K562 (cell line): ENCODE data around the gene ANKRD11. TPM values are rescaled to one million over a fixed set of nuclear protein-coding genes. Genes with fewer than 3 reads are reported as not detected.

Experiments
- ATAC-seq: fragments of 200-7000 bp; cut with Tn5 transposase; 3 replicates; pipeline ENCODE4 v1.9.1; 2020; ENCODE audit warnings: moderate library complexity
- BruUV-seq: library from RNA; stranded (reverse); fragments of 400-500 nt; replicated peaks from 2 replicates; lab custom pipeline; 2021; lab: Mats Ljungman, UMichigan
- CTCF ChIA-PET: fragments of 300-600 bp; formaldehyde crosslinking; extraction: SDS; loops from one replicate; lab custom pipeline; 2021; ENCODE audit warnings: low intra/inter-chr PET ratio; lab: Yijun Ruan, JAX
- POLR2A ChIA-PET: fragments of 300-600, 350-650 bp; sonication (Branson Sonifier 250); formaldehyde crosslinking; extraction: SDS; loops from one replicate; lab custom pipeline; 2021; ENCODE audit warnings: antibody characterized with exemption, inconsistent platforms; lab: Yijun Ruan, JAX
- DNase-seq, 4 experiments: peaks; one replicate each; pipeline versions ENCODE4 v3.0.0 to v3.0.0-alpha.2; 2011 to 2018; ENCODE audit warnings: low spot score in 3 of 4, mixed read lengths in 3 of 4; ENCODE audit errors: extremely low read depth in 1 of 4
- FAIRE-seq: peaks from 2 replicates; lab custom pipeline; 2011; peaks lifted over from hg19 to GRCh38; lab: Jason Lieb, UNC
- H2AFZ ChIP-seq: 2 replicates; pipeline ENCODE4 v1.6.0; 2011; ENCODE audit warnings: low read depth, low read length, control low read depth, inconsistent platforms
- H3K27ac ChIP-seq: fragments of 200-600 bp; 3 replicates; pipeline ENCODE4 v1.8.0; 2011; ENCODE audit warnings: low read depth, mild to moderate bottlenecking, control low read depth, inconsistent platforms, low read length, moderate library complexity, mixed read lengths; ENCODE audit errors: extremely low read depth
- H3K27me3 ChIP-seq, 2 experiments: fragments of 300-600 bp in 1 of 2; 2 replicates in 1 of 2; 3 replicates in 1 of 2; pipeline versions ENCODE4 v1.6.0 to v1.8.0; 2011; ENCODE audit warnings: inconsistent platforms in 2 of 2, low read length in 2 of 2, mild to moderate bottlenecking in 1 of 2, mixed read lengths in 1 of 2, moderate library complexity in 1 of 2; ENCODE audit not compliant: control insufficient read depth in 2 of 2, insufficient read depth in 2 of 2
- H3K36me3 ChIP-seq: fragments of 300-600 bp; 3 replicates; pipeline ENCODE4 v1.8.0; 2011; ENCODE audit warnings: mild to moderate bottlenecking, low read length, inconsistent platforms; ENCODE audit not compliant: control insufficient read depth, insufficient read depth
- H3K4me1 ChIP-seq, 2 experiments: fragments of 200-600 bp in 1 of 2; replicated peaks in 1 of 2; 2 replicates in 1 of 2; 3 replicates in 1 of 2; pipeline versions ENCODE4 v1.5.1 to v1.8.0; 2011; ENCODE audit warnings: inconsistent platforms in 2 of 2, low read length in 2 of 2, mild to moderate bottlenecking in 1 of 2, mixed read lengths in 1 of 2, moderate library complexity in 1 of 2; ENCODE audit not compliant: control insufficient read depth in 2 of 2, insufficient read depth in 2 of 2
- H3K4me2 ChIP-seq: 2 replicates; pipeline ENCODE4 v1.6.1; 2011; ENCODE audit warnings: low read length, control low read depth, inconsistent platforms, mixed read lengths; ENCODE audit not compliant: insufficient read depth
- H3K4me3 ChIP-seq: fragments of 200-600 bp; sonication (generic), shearing (Covaris generic); 2 replicates; pipeline ENCODE4 v1.5.1; 2016; ENCODE audit warnings: control low read depth, inconsistent platforms
- H3K79me2 ChIP-seq: fragments of 200-600 bp; 3 replicates; pipeline ENCODE4 v1.8.0; 2011; ENCODE audit warnings: low read length, inconsistent platforms; ENCODE audit not compliant: control insufficient read depth, insufficient read depth
- H3K9ac ChIP-seq, 2 experiments: 2 replicates each; pipeline versions ENCODE4 v1.6.0 to v1.6.1; 2011; ENCODE audit warnings: low read depth in 2 of 2, low read length in 2 of 2, control low read depth in 1 of 2, inconsistent platforms in 1 of 2, mild to moderate bottlenecking in 1 of 2, mixed read lengths in 1 of 2; ENCODE audit not compliant: insufficient read depth in 1 of 2
- H3K9me1 ChIP-seq: one replicate; pipeline ENCODE4 v1.6.0; 2011; ENCODE audit warnings: inconsistent platforms, mild to moderate bottlenecking, low read length, moderate library complexity; ENCODE audit not compliant: control insufficient read depth, insufficient read depth
- H3K9me3 ChIP-seq: replicated peaks from 2 replicates; pipeline ENCODE4 v1.5.1; 2011; ENCODE audit warnings: low read depth, low read length, inconsistent platforms; ENCODE audit not compliant: control insufficient read depth, insufficient read depth
- H4K20me1 ChIP-seq: replicated peaks from 2 replicates; pipeline ENCODE4 v1.6.1; 2011; ENCODE audit warnings: low read length, inconsistent platforms, mixed read lengths; ENCODE audit not compliant: control insufficient read depth, insufficient read depth
- CBFA2T3 ChIP-seq: fragments of 450-650 bp; IDR thresholded peaks from 2 replicates; pipeline ENCODE4 v1.6.1; 2017
- ESRRB ChIP-seq: fragments of 250-450 bp; sonication (Bioruptor Pico); IDR thresholded peaks from 2 replicates; pipeline ENCODE4 v1.5.0; 2020; ENCODE audit warnings: mild to moderate bottlenecking, moderate library complexity, borderline replicate concordance
- FIP1L1 ChIP-seq: fragments of 200-400 bp; formaldehyde crosslinking; IDR thresholded peaks from 2 replicates; pipeline ENCODE4 v1.6.1; 2018; ENCODE audit warnings: mild to moderate bottlenecking, low read depth, low read length; ENCODE audit not compliant: poor library complexity, severe bottlenecking
- HNRNPLL ChIP-seq: fragments of 200-400 bp; formaldehyde crosslinking; IDR thresholded peaks from 2 replicates; pipeline ENCODE4 v1.6.1; 2017; ENCODE audit warnings: low read length, low read depth, mild to moderate bottlenecking; ENCODE audit not compliant: poor library complexity, severe bottlenecking
- PHTF2 ChIP-seq: fragments of 250-450 bp; sonication (Bioruptor Pico); IDR thresholded peaks from 2 replicates; pipeline ENCODE4 v1.5.0; 2021; ENCODE audit warnings: mild to moderate bottlenecking
- RFX5 ChIP-seq: IDR thresholded peaks from 2 replicates; pipeline ENCODE4 v1.6.1; 2011; ENCODE audit warnings: low read depth, mild to moderate bottlenecking, improper control_type of control experiment, low read length
- SMARCA4 ChIP-seq: fragments of 450-650 bp; IDR thresholded peaks from 2 replicates; pipeline ENCODE4 v1.6.1; 2016
- SMARCE1 ChIP-seq: fragments of 450-650 bp; IDR thresholded peaks from 2 replicates; pipeline ENCODE4 v1.7.1; 2016; ENCODE audit warnings: mild to moderate bottlenecking
- ZBTB9 ChIP-seq: fragments of 450-650 bp; formaldehyde crosslinking; IDR thresholded peaks from 2 replicates; pipeline ENCODE4 v1.4.0; 2020; ENCODE audit warnings: mild to moderate bottlenecking, moderate library complexity
- ZKSCAN1 ChIP-seq: fragments of 150-350 bp; IDR thresholded peaks from 2 replicates; pipeline ENCODE4 v1.6.1; 2016; ENCODE audit warnings: low read depth, low read length
- ZNF277 ChIP-seq: fragments of 250-450 bp; sonication (Bioruptor Pico); IDR thresholded peaks from 2 replicates; pipeline ENCODE4 v1.8.0; 2022; ENCODE audit warnings: inconsistent platforms, mild to moderate bottlenecking, moderate library complexity, borderline replicate concordance
- ZNF282 ChIP-seq: sonication (generic); formaldehyde crosslinking; IDR thresholded peaks from 2 replicates; pipeline ENCODE4 v1.8.1; 2023; ENCODE audit warnings: missing genetic modification reagents
- ZNF384 ChIP-seq: IDR thresholded peaks from 2 replicates; pipeline ENCODE4 v1.6.1; 2012; ENCODE audit warnings: low read depth, low read length, improper control_type of control experiment
- ZNF644 ChIP-seq: fragments of 200-800 bp; sonication (Bioruptor generic); IDR thresholded peaks from 2 replicates; pipeline ENCODE4 v1.6.1; 2016; ENCODE audit warnings: low read depth, missing genetic modification characterization, missing compliant biosample characterization
- WGBS: fragments of 100-300 bp; shearing (Covaris generic); methylation state at CpG from one replicate; pipeline ENCODE4 v1.1.6; 2016; ENCODE audit warnings: low coverage, mixed read lengths; ENCODE audit not compliant: insufficient coverage; ENCODE audit errors: missing lambda C conversion rate; 5-methylcytosine and 5-hydroxymethylcytosine counted together
- in situ Hi-C: fragments of 300-500 bp; cut with MboI; formaldehyde crosslinking; loops from 4 replicates; pipeline ENCODE4 v1.15.0; 2018; ENCODE audit warnings: inconsistent platforms, mixed read lengths
- intact Hi-C: fragments of 100-400 bp; cut with micrococcal nuclease; formaldehyde crosslinking; loops from 2 replicates; pipeline ENCODE4 v1.14.2; 2022
- polyA plus RNA-seq, 8 experiments: library from polyadenylated mRNA; depleted of rRNA in 4 of 8; stranded (reverse) in 5 of 8; unstranded in 3 of 8; fragments of >200 nt; fragmentation: Nextera tagmentation in 2 of 8; fragmentation: Illumina TruSeq in 1 of 8; extraction: Ambion mirVana in 2 of 8; extraction: Trizol in 1 of 8; gene quantifications; 2 replicates each; pipeline versions ENCODE4 v1.2.1 to v1.2.3, GENCODE V29; 2011 to 2014; ENCODE audit warnings: inconsistent platforms in 1 of 8, missing spikeins in 1 of 8
- total RNA-seq, 7 experiments: library from RNA; depleted of rRNA in 6 of 7; stranded (reverse); fragments of >200 nt in 6 of 7; fragmentation: Illumina TruSeq in 2 of 7; extraction: Trizol in 2 of 7; gene quantifications; 2 replicates each; pipeline versions ENCODE4 v1.2.1 to v1.2.3, GENCODE V29; 2011 to 2021; ENCODE audit warnings: low replicate concordance in 1 of 7
- TF ChIP-seq, protein P1 (sequence below), 2 experiments: fragments of 450-650 bp; conservative IDR thresholded peaks; 2 replicates each; pipeline ENCODE4 v1.6.1; 2017; ENCODE audit warnings: mild to moderate bottlenecking in 2 of 2, moderate library complexity in 2 of 2

The ANKRD11 gene
- total and polyA plus RNA-seq, 9 of the 15 experiments (the other 6 are each of a cell fraction or from before 2014, with no cell fraction given), result 4.7 to 126 (median 31.7) TPM

- DNase-seq (no peak), FAIRE-seq (no peak), ATAC-seq (no peak; the same call in 1 of the 3 replicates)
- in situ Hi-C loops (no loop called here), intact Hi-C loops (loop anchor here (5.0 kb wide), 2 partner anchors 153 to 173 kb away; partner anchors contain the start of gene SPG7)
- Histone ChIP-seq H3K79me2 (peaks cover 93% of the 10 kb centered on the region), H3K36me3 (peaks cover 5% of the 10 kb centered on the region; the same call in 2 of the 3 replicates), H4K20me1 (peaks cover 73% of the 10 kb centered on the region), H3K9ac (peak overlapping the region; percentile 9 to 60; a peak in 2 of 4 replicates), H3K4me1 (peaks cover 30 to 53% of the 10 kb centered on the region in 2 experiments), H2AFZ (no peak overlapping the region), H3K4me2 (peak overlapping the region; percentile 9; the same call in 1 of the 2 replicates), H3K9me3 (no peaks in the 10 kb centered on the region), H3K27me3 (no peaks in the 10 kb centered on the region), H3K4me3 (no peak overlapping the region), H3K27ac (peak overlapping the region; percentile 31; the same call in 1 of the 3 replicates), H3K9me1 (peaks cover 16% of the 10 kb centered on the region)
- WGBS, result 77% methylated on average over 1 of the region's 2 CpGs
- POLR2A ChIA-PET, result interaction anchor here (0.6 kb wide), 1 partner anchor 113 kb away, joined by 3 read pairs; no protein-coding TSS in a partner anchor
- no TSS peak for BruUV-seq
- CTCF ChIA-PET, result interaction anchor here (0.9 to 2.5 kb wide), 2 partner anchors 173 to 175 kb away, joined by 3 to 12 read pairs; no protein-coding TSS in a partner anchor
- TF ChIP-seq ZNF384 (peak; percentile 69), SMARCA4 (0 out of 2 replicates have a peak, but pooled peaks have one; percentile 1), ZBTB9 (CRISPR knock-in tag) (no peak), ZNF644 (no peak), ZKSCAN1 (no peak), SMARCE1 (no peak), ZNF282 (CRISPR knock-in tag) (no peak), CBFA2T3 (0 out of 2 replicates have a peak, but pooled peaks have one; percentile 1), ZNF277 (CRISPR knock-in tag) (no peak), RFX5 (no peak), PHTF2 (CRISPR knock-in tag) (no peak), ESRRB (no peak), HNRNPLL (no peak), FIP1L1 (no peak)
- TF ChIP-seq, protein P1, sequence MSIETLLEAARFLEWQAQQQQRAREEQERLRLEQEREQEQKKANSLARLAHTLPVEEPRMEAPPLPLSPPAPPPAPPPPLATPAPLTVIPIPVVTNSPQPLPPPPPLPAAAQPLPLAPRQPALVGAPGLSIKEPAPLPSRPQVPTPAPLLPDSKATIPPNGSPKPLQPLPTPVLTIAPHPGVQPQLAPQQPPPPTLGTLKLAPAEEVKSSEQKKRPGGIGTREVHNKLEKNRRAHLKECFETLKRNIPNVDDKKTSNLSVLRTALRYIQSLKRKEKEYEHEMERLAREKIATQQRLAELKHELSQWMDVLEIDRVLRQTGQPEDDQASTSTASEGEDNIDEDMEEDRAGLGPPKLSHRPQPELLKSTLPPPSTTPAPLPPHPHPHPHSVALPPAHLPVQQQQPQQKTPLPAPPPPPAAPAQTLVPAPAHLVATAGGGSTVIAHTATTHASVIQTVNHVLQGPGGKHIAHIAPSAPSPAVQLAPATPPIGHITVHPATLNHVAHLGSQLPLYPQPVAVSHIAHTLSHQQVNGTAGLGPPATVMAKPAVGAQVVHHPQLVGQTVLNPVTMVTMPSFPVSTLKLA (conservative IDR thresholded peaks at IDR 0.05), result 0 out of 4 replicates have a peak, but pooled peaks of 1 of the 2 experiments have one; percentile 2
Measured at GRCh38 chr16:89334050-89334449, 156.3 kb downstream of the ANKRD11 start.
